DMS114 treated with DMSO at 0.1 percent for 48 hours (cell line): Measurements from ENCODE around the gene LARP1.
"Not testable (repeated sequence)": the region's sequence is repeated elsewhere in the genome, so short reads cannot be mapped to it uniquely, and the experiment has no call there.

Source experiments
- DNase-seq: peaks from one replicate; lab custom pipeline; 2025; ENCODE audit not compliant: unreplicated experiment; lab: John Stamatoyannopoulos, UW

The LARP1 gene

DNA sequence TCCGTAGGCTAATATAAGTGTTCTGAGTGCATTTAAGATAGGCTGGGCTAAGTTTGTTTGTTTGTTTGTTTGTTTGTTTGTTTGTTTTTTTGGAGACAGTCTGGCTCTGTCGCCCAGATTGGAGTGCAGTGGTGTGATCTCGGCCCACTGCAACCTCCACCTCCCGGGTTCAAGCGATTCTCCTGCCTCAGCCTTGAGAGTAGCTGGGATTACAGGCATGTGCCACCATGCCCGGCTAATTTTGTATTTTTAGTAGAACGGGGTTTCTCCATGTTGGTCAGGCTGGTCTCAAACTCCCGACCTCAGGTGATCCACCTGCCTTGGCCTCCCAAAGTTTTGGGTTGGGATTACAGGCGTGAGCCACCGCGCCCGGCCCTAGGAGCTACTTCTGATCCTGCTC lies 4.7 kb downstream of the LARP1 start:
- DNase-seq = not testable (repeated sequence)

DNA sequence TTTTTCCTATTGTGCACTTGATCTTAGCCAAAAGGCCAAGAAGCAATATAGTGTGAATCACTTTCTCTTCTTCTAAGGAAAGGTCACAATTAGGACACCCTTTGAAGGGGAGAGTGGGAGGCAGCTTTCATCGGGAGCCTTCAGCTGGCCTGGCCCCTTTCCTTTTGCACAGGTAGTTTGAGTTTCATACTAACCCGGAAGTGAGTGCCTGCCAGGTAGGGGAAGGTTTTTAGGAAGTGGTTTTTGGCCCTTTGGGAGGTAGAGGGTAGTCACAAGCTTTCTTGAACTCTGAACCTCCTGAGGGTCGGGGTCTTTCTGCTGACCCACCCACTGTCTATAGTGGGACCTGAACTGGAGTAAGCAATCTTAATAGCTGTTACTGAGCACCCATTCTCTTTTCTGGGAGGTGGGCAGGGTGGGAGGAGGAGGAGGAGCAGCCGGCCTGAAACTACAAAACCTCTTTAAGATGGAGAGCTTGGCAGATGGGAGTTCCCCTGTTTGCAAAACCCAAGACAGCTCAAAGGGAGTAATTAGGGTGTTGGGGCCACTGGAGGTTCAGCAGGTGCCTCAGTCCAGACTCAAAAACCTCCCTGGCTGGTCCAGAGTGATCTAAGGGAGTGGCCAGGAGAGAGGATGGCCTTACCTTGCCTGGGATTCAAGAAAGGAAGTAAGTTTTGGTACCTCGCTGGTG lies 6.0 kb downstream of the LARP1 start:
- no peak for DNase-seq

DNA sequence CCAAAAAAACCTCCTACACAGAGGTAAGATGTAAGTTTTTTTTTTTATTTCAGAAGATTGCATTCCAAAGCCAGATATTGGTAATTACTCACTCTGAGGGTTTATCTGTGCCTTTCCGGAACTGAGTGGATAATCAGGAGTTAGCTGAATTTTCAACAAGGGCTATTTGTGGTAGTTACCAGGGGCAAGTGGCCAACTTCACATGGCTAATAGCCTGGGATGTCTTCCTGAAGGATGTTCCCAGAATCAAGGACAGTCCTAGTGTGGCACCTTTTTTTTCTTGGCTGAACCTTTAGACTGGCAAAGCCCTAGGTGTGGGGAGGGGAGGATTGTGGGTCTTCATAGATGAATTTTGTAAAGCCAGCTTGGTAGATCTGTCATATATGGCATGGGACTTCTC lies 7.1 kb downstream of the LARP1 start:
- no peak for DNase-seq

DNA sequence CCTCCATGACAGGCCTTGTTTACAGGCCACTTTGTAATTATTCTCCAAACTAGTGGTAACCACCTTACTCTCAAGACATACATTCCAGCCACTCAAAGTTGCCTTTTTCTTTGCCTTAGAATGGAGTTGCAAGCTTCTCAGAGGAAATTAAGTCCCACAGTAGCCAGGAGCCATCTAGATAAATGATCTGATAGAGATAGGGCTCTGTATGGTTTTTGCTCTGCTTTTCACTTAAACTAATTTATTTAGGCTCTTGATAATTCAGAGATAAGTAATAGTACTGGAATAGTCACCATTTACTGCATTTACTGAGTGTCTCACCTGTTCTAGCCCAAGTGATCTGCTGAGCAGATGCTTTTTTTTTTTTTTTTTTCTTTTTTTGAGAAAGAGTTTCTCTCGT lies 7.5 kb downstream of the LARP1 start:
- DNase-seq = no peak

DNA sequence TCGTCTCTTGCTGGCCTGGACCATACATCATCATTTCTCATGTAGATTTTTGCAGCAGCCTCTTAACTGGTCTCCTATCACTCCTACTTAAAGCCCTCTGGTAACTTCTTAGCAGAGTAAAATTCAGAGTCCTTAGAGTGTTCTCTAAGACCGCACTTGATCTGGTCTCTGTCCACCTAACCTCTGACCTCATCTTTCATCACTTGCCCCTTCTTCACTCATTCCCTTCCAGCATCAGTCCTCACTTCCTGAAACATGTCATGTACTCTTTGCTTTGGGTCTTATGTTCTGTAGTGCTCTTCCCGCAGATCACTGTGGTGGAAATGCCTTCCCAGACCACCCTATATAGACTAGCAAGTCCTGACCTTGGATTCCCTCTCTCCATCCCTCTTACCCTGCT lies 9.8 kb downstream of the LARP1 start:
- no peak for DNase-seq

DNA sequence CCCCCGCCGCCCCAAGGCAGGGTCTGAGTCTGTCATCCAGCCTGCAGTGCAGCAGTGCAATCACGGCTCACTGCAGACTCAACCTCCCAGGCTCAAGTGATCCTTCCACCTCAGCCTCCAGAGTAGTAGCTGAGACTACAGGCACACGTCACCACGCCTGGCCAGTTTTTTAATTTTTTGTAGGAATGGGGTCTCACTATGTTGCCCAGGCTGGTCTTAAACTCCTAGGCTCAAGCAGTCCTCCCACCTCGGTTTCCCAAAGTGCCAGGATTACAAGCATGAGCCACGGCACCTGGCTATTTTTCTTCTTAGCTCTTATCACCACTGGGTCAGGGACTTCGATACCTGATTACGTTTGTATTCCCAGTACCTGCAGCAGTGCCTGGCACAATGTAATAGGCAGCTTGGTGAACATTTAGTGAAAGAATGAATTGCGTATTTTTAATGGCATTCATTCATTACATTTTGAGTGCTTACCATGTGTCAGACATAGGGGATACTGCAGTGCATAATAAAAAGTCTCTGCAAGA lies 10.3 kb downstream of the LARP1 start:
- no peak for DNase-seq

DNA sequence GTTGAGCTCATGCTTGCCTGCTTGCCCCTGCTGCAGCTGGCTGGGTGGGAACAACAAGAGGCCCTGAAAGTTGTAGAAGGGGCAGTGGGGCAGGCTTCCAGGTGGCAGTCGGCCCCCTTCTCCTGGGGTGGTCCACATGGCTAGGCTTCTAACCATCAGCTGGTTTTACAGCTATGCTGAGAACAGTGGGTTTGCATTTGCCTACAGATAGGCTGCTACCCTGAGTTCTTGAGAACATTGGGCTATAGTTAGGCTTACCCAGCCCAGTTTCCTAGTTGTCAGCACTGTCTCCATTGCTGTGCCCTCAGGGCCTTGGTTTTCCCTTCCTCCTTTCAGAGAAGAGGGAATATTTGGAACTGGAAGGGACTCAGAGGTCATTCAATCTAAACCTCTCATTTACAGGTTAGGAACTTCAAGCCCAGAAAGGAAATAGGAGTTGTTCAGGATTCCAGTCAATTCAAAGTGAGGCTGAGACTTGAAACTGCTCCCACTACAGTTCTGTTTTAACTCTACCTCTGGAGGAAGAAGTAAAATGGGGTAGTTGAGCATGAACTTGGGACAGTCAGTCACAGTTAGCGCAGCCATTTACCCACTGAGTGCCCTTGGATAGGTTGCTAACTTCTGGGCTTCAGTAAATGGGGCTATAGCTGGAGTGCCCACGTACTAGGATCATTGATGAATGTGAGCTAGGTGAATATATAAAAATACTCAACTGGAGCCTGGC lies 11.5 kb downstream of the LARP1 start:
- DNase-seq = no peak

DNA sequence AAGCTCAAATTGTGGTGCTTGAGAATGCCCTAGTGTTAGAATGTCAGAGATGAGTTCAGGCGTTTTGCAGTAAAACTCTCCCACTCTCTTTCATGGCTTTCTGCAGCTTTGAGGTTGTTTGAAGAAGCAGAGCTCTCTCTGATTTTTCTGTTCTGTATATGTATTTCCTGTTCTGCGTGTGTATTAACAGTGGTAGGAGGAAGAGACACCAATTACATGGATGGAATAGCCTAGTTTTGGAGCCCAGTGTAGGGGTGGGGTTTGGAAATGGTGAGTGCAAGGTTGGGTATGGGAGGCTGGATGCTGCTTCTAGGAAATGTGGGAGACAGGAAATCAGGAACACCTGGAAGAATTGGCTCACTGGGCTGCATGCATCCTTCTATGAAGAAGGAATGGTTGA lies 12.4 kb downstream of the LARP1 start:
- no peak for DNase-seq

DNA sequence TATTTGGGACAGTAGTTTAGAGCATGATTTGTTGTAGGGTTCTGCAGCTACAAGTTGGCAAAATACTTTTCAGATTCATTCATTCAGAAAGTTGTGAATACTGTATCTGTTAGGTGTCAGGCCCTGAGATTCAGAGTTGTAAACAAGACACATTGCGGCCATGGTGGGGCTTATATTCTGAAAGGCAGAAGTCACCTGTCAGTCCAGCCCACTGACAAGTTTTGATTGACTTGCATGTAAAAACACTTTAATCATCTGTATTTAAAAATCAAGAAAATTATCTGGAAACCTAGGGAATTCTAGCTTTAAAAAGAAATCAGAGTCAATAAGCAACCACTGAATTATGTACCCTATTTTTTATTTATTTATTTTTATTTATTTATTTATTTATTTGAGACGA lies 13.0 kb downstream of the LARP1 start:
- no peak for DNase-seq

DNA sequence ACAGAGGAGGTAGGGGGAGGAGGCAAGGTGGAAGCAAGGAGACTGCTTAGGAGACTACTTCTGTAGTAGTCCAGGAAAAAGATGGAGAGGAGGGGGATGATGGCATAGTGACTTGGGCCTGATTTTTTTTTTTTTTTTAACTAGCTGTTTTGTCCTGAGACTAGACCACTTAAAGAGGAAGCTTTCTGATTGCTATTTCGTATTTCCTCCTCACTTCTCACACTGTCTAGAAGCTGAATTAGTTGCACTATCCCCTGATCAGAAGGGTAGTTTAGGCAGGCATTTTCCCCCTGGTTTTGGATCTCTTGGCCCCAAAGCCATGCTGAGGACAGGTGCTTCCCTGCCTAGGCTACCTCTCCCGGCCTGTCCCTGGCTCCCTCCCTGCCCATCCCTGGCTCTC lies 14.9 kb downstream of the LARP1 start:
- no peak for DNase-seq

DNA sequence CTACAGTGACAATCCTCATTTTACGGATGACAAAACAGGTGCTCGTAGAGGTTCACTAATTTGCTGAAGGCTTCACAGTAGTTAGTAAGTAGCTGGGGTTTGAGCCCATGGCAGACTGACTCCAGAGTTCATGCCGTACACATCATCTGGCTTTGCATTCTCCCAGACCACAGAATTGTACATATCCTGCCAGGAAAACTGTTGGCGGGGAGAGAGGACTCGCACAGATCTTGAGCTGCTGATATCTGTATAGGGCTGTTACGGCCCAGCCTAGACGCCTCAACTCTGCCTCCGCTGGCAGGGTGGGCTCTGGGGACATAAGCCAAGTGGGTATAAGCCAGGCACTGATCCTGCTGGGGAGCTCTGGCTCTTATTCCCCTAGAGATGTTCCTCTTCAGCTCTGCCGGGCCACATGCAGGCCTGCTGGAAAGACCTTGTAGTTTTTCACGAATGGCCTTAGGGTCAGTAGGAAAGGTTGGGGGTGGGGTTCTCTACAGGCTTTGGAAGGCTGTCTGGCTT lies 16.3 kb downstream of the LARP1 start:
- DNase-seq = no peak

DNA sequence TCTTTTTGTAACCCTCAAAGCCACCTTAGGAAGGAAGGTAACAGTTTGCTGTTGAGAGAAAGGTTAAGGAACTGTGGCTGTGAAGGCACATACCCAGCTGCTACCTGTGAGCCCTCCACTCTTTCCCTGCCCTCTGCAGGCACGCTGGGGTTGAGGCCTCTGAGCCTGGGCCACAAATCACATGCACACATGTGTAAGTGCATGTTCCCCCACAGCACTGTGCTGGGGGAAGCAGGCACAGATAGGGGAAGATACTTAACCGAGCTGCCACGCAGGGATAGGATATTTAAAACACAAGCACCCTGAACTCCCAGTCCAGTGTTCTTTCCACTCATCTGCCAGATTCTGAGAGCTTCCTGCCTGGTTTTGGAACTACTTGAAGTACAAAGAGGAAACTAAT lies 18.1 kb downstream of the LARP1 start:
- DNase-seq = no peak

DNA sequence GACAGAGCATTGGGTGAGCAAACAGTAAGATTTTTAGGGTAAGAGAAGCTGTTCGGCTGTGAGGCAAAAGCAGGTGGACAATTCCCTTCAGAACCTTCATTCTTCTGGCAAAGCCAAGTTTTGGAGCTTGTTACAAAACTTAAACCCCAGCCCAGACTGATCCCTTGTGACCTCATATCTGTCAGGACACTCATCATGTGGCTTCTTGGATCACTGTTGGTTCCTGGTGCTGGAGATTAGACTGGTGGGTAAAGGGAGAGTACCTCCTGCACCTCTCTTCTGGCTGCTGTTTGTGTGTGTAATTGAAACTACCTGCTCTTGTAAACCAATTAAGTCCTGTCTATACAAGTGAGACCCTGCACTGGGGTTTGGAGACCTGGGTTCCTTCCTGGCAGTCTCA lies 21.0 kb downstream of the LARP1 start:
- DNase-seq = no peak

DNA sequence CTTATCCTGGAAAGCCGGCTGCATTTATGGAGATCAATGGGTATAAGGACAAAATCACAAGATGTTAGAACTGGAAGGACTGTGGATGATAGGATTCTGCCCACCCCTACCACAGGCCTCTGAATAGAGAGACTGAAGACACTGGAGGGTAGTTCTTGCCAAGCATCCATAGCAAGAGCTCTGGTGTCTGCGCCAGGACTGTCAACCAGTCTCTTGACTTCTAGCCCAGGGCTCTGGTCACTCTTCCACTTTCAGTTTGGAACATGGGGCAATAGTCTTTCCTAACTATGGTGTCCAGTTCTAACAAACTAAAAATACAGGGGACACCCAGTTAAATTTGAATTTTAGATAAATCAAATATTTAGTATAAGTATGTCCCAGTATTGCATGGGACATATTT lies 23.4 kb downstream of the LARP1 start:
- no peak for DNase-seq

DNA sequence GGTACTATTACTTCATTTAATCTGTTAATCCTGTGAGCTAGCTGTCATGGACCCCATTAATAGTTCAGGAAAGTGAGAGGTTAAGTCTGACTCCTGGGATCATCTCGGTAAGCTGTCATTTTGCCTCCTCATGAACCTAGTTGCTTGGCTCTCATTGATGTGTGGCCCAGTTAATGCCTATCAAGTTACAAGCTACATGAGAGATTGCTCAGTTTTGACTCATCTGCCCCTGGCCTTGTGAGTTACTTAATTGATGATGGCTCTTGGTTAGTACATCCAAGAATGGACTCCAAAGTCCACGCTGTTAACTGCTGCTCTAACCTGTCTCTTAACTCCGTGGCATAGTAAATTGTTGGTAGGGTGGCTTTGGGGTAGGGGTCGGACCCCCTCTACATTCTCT lies 23.9 kb downstream of the LARP1 start:
- DNase-seq = no peak

DNA sequence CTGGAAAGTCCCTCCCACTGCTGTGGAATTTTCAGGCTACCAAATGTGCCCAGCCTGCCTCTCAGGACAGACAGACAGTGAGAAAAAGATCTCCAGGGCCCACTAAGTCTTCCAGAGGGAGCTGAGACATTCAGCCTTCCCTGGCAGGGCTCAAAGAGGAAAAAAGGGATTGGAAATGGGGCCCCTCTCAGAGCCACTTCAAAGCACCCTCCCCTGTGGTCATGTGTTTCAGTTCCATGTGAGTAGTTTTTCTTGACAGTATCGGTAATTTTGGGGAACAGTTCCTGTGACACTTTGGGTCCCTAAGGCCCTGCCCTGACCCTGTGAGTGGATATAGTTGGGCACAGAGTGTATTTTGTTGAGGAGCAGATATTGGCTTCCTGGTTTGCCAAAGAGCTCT lies 25.0 kb downstream of the LARP1 start:
- DNase-seq = no peak

DNA sequence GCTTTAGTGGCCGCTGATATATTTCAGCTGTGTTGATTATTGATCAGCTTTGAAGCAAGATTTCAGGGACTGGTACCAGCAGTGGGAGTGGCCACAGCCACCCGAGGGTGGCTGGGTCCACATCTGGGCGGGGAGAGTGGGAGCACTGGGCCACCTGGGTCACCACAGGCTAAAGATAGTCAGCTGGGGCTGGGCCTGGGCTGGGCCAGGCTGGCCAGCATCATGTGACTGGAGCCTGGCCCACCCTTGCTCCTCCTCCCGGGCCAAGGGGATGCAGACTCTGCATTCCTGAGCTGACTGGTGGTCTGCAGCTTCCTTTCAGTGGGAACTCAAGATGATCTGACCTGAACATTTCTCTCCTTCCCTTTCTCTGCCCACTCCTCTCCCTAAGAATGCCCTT lies 27.1 kb downstream of the LARP1 start:
- no peak for DNase-seq

DNA sequence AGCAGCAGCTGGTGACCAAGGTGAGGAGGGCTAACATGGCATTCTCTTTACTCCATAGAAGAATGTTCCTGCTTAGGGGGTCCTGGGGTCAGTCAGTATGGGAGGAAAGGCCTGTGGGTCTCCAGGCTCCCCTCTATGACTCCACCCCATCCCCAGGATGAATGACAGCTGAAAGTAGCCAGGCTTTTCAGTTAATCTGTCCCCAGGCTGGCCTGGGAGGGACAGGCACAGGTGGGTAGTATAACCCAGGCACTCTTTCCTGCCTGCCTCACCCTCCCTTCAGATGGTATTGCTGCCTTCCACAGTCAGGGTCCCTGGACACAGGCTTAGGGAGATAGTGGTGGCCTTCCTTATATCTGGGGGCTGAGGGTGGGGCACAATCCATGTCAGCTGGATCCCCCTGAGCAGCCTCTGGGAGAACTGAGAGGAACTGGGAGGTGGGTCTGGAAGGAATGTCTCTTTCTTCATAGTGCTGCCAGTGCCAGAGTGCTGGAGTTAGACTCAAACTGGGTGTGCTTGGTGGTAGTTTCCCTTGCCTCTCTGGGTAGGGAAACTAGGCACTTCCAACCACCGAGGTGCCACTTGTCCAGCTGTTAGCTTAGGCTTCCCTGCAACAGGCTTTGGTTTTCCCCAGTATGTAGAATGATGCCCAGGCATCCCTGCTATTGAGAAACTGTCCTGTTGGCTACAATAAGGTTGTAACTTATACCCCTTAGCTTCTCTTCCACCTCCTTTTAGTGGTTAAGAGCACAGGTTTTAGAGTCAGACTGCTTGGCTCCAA lies 27.8 kb downstream of the LARP1 start:
- DNase-seq = no peak

DNA sequence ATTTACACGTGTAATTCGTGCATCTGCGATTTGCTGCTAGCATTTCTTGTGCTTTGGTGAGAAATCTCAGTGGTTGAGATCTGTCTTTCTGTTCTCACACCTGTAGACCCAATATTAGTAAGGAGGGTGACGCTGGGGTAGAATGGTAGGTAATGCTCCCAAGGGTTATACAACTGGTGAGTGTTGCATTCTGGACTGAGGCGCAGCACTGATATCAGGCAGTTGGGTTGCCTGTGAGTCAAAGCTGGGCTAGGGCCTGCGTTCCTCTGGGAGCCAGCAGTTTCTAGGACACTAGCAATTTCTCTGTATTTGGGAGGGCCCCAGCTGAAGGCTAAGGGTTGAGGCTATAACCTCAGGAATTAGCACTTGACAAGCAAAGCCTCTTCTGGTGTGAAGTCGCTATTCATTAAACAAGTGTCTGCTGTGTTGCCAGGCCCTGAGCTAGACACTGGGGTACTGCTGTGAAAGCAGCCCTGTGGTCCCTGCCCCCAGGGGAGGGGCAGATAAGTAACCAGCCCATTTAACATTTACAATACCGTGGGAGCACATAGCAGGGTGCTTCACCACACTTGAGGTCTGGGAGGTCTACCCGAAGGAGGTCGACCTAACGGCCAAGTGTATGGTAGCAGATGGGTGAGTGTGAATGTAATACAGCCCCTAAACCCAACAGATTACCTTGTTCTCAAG lies 28.7 kb downstream of the LARP1 start:
- no peak for DNase-seq

DNA sequence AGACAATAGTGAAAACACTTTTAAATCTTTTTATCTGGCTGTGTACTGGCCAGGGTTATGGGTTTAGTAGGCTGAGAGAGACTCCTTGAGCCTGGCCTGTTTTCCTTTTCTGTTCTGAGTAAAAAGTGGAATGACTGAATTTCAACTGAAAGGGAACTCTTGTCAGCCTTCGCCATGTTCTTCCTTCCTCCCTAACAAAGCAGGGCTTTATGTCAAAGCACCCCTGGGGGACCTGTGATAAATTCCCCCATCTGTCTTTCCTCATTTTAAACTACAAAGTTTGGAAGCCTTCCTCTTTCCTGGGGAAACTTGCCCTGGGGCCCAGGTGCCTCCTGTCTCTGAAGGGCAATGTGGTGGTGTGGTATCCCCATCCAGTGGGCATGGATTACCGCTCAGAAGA lies 29.7 kb downstream of the LARP1 start:
- no peak for DNase-seq

DNA sequence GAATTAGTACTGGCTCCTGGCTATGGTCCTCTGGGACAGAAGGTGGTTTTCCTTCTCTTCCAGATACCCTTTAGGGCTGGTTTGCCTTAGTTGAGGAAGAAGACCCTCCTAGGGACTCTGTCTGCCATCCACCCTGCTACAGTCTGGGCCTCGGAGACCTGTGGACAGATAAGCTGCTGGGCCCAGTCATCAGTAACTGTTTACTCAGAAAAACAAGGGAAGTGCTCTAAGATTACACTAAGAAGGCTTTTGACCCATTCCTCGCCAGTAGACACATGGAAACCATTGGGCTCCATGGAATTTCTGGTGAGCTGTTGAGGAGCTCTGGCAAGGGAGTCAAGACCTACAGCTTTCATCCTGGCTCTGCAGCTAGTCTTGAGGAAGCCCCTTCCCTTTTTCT lies 31.2 kb downstream of the LARP1 start:
- DNase-seq = no peak
